DMS153 treated with DMSO at 0.1 percent for 48 hours (cell line): ENCODE data around the gene TMEM38A.

Source experiments
- DNase-seq: peaks from one replicate; lab custom pipeline; 2025; ENCODE audit not compliant: unreplicated experiment; lab: John Stamatoyannopoulos, UW

The TMEM38A gene, protein sequence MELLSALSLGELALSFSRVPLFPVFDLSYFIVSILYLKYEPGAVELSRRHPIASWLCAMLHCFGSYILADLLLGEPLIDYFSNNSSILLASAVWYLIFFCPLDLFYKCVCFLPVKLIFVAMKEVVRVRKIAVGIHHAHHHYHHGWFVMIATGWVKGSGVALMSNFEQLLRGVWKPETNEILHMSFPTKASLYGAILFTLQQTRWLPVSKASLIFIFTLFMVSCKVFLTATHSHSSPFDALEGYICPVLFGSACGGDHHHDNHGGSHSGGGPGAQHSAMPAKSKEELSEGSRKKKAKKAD

DNA sequence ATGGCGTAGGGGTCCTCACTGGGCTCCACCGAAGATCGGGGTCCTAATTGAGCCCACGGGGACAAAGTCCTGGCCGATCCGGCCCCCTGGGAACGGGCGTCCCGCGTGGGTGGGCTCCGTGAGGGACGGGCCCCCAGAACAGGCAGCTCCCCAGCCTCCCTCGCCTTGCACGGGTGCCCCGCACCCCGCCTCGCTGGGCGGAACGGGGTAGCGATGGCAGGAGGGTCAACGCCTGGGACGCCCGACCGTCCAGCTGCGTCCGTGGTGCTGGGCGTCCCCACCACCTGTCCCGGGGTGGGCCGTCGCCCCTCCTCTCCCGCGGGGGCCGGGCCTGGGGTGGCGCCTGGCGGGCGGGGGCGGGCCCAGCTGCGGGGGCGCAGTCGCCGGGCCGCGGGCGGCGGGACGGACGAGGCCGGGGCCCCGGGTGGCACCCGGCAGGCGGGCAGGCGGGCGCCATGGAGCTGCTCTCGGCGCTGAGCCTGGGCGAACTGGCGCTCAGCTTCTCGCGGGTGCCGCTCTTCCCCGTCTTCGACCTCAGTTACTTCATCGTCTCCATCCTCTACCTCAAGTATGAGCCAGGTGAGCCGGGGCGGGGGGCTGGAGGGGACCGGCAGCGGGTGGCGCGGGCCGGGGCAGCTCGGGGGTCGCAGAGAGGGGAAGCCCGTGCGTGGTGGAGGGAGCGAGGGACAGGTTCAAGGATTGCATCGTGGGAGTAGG, at the start of gene TMEM38A:
TSS of gene TMEM38A (plus strand) at position 377 of the 717 bp plus-strand sequence. CDS start at position 456, 79 bp downstream.
- no peak for DNase-seq

GRCh38 chr19:16612636-16613035, 48.3 kb upstream of the TMEM38A start:
- DNase-seq = no peak

GRCh38 chr19:16613841-16614240, 47.1 kb upstream of the TMEM38A start:
- DNase-seq = no peak

- DNase-seq = no peak
Observed at GRCh38 chr19:16614941-16615340, 46.0 kb upstream of the TMEM38A start.

DNA sequence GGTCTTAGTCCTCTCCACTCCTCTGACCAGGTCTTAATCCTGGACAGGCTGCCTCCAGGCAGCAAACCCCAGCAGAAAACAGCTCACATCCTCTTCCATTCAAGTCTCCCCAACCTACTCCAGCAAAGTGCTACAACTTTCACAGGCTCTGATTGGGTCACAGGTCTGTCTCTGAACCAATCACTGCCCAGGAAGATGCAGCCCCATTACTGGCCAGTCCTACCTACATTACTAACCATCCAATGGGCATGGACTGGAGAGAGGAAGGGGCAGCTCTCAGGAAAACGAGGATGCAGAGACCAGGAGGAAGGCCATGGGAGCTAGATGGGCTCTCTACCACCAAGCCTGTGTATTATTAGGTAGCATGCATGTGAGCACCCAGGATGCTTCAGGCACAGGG, 45.1 kb upstream of the TMEM38A start:
- no peak for DNase-seq

DNA sequence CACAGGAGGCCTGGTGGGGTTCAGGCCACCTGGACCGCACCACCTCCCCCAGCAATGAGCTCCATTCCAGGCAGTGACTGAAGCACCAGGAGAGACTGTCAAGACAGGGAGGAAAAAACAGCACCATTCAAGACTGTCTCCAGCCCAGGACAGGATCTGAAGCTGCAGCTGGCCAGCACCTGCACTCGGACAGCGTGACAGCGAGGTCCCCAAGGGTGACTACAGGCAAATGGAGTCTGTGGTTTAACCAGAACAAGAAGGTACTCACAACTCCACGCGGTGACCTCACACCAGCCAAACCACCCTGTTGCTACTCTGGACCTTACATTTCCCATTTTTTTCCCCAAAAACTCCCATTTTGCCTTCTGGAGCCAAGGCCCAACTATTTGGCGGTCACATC, 42.7 kb upstream of the TMEM38A start:
- no peak for DNase-seq

DNA sequence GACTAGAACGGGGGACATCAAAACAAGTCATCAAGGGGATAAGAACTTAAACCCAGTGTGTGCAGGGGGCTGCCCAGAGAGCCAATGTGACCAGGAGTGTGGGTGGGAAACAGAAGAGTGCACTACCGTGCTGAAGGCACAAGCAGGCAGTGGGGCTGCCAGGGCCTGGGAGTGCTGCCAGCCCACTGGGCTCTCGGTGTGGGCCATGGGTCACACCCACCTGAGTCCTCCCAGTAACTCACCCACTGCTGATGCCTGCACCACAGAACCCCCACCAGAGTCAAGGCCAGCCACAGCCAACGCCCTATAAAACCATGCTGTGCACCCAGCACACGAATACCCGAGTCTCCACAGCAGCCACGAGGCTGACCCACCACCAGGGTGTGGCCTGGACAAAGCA, 41.5 kb upstream of the TMEM38A start:
- DNase-seq = no peak

GRCh38 chr19:16620018-16620417, 40.9 kb upstream of the TMEM38A start:
- DNase-seq = no peak

DNA sequence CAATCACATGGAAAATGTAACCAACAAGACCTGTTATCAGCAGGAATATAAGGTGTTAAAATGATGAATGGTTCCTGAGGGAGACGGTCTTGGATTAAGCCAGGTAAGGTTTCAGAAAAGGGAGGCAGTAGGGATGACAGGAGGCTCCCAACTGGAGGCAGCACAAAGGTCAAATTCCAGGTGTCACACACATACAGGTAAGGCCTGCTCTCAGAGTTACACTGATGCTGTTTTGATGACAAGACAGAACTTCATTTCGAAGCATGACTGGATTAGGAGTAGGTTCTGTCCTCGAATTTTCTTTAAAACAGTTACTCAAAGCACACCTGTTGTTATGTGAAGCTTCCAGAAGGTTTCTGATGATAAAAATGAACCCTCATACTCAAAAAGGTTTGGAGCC, 40.4 kb upstream of the TMEM38A start:
- DNase-seq = no peak

- no peak for DNase-seq
Observed at GRCh38 chr19:16621165-16621800, 39.7 kb upstream of the TMEM38A start.

GRCh38 chr19:16623066-16623465, 37.9 kb upstream of the TMEM38A start:
- DNase-seq = no peak

DNA sequence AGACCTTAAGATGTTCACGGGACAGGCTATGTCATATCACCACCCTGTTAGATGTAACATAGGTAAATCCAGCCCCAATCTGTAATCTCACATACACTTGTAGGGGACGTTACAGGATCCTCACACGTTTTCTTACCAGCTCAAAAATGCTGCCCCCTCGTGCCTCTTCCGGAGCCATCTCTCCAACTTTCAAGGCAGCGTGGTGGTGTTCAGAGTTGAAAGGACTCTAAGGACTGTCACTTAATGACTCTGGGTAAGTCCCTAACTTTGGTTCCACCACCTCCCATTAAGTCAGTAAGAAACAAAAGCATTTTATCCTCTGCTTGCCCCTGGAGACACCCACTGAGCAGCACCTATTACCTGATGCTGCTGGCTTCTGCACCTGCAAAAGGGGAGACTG, 37.4 kb upstream of the TMEM38A start:
- DNase-seq = no peak

DNA sequence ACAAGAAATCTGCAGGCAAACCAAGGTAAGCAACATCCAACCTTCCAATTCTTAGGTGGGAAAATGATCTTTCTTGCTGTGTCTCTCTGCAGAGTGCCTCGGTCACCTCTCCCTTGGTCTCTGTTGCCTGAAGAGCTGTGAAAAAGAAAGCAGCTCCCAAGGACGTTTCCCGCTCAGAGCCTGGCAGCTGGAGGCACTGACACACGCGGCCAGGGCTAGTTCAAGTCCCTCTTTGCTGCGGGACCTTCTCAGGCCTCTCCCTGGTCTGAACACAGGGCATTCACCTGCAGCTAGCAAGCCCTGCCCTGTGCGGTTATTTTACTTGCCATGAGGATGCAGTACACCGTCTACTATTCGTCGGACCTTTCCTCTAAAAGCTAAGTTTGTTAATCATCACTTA, 36.7 kb upstream of the TMEM38A start:
- no peak for DNase-seq

DNA sequence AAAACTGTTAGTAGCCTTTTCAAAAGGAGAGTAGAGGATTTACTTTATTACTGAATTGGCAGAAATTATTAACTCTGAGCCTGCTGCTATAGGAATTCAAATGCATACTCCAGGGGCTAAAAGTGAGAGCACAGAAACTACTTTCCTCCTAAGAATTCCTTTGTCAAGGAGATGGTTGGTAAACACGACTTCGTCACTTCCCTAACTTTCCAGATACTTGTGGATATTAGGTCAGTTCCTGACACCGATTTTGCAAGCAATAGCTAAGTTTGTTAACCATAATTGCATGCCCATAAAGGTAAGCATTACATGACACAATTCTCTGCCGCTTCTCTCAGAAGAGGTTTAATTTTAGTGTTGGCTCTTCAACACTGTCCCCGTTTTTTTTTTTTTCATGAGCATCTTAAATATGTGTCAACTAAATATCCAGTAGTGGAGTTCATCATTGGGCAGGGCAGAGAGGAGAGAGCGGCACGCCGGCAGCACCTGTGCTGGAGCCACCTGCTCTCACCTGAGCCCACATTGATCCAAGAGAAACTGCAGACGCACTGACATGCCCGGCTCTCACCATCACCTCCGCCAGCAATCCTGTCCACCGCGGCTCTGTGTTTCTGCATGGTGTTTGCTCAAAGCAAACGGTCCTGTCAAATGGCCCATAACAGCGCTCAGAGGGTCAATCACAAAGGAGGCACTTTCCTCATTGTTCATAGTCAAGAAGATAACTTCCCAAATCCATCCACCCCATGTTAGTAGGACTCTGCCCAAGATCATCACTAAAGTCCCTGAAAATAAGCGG, 35.6 kb upstream of the TMEM38A start:
- no peak for DNase-seq

DNA sequence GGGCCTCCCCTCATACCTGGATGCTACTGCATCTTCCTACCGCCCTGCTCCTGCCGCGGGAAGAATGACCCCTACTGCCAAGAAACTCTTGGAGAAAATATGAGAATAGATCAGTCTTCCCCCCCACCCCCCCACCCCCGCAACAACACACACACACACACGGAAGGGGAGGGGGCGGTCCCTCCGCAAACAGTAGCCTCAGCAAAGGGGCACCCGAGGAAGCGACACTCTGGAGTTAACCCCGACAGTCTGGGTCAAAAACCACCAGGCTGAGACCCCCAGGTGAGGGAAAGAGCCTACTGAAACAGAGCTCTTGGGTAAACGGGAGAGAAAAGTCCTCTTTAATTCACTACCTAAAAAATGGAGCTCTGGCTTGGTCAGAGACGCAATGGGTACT, 34.1 kb upstream of the TMEM38A start:
- DNase-seq = no peak

- DNase-seq = no peak
Observed at GRCh38 chr19:16627193-16627927, 33.6 kb upstream of the TMEM38A start.

DNA sequence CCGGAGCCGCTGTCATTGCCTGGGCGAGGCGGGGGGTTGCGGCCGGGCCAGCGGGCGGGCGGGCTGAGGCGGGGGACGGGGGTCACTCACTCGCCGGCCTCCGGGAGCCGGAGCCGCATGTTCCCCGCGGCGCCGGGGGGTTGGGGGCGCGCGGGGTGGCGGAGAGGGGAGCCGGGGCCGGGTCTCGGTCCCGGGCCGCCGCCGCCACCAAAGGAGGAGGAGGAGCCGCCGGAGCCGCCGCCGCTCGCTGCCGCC, 33.1 kb upstream of the TMEM38A start:
- DNase-seq = no peak

DNA sequence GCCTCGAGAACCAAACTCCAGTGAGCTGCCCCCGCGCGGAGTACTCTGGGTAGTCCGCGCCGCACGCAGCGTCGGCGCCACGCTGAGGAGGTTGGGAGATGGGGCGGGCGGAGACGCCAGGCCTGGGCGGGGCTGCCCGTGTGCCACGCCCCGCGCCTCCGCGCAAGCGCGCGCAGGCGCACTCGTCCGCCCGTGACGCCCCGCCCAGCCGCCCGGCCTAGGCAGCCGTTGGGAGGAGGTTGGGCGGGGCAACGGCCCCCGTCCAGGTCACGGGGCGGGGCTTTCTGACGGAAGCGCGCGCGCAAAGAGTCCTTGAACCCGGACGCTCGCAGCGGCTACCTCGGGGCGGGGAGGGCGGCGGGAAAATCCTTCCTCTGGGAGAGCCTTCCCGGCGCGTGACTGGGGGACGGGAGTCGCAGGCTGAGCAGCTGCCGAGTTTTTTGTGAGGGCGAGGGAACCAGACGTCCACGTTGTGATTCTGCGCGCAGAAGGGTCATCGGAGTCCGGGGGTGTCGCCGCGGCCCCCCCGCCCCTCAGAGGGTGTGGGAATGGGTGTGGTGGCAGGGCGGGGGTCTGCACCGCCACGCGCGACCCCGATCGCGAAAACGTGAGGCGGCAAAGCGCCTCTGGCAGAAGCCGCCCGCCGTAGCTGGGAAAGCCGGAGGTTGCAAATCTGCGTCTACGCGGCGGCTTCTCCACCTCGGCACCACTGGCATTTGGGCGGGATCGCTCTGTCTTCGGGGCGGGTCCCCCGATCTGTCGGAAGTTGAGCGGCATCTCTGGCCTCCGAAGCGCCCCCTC, 32.6 kb upstream of the TMEM38A start, which contains the start of gene MED26:
TSS of gene MED26 (minus strand) at position 22 of the 801 bp plus-strand sequence. CDS start 261 bp downstream, outside the sequence.
- DNase-seq = peak; percentile 74

GRCh38 chr19:16628984-16629691, 31.8 kb upstream of the TMEM38A start:
- no peak for DNase-seq
